T1000 (cell line): ENCODE results near the gene AGBL3.

ENCODE experiments used
- DNase-seq: peaks from one replicate; lab custom pipeline; 2025; ENCODE audit warnings: mixed read lengths; lab: John Stamatoyannopoulos, UW

Gene AGBL3

DNA sequence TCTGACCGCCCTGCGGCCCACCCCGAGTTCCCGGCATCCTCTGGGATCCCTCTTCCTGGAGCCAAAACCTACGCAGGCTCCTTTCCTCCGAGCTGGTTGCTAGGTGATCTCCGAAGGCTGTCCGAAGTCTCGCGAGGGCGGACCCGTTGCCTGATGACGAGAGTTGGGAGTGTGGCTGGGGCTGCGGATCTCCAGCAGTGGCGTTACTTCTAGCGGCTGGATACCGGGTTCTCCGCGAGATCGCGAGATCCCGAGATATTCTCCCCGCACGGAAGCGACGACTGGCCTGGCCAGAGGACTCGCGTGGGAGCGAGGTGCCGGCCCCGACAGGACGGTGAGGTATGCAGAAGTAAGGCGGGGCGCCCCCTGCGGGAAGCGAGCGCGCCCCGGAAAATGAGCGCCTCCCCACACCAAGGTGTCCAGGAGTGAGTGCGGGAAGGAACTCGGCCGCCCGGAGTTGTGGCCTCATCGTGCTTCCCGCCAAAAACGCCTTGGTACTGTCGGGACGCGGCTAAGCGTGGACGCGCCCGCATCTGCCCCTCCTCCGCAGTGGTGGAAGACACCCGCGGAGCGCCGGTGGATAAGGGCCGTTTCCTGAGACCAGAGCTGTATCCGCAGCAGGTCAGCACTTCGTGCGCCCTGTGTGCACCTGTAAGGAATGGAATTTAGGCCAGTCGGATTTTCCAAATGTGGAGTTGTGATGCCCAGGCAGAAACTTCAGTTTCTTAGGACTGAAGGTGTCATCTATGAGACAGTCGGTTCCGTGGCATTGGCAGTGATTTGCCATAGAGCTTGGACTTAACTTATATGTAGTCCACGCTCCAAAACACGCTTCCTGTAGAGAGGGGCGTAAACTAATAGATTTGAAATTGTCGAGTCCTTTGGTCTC is at the start of gene AGBL3:
AGBL3 (plus strand) TSS at position 146 of the 889 bp plus-strand sequence. CDS start 1,426 bp downstream, outside the sequence.
- DNase-seq, result peak; percentile 79

DNA sequence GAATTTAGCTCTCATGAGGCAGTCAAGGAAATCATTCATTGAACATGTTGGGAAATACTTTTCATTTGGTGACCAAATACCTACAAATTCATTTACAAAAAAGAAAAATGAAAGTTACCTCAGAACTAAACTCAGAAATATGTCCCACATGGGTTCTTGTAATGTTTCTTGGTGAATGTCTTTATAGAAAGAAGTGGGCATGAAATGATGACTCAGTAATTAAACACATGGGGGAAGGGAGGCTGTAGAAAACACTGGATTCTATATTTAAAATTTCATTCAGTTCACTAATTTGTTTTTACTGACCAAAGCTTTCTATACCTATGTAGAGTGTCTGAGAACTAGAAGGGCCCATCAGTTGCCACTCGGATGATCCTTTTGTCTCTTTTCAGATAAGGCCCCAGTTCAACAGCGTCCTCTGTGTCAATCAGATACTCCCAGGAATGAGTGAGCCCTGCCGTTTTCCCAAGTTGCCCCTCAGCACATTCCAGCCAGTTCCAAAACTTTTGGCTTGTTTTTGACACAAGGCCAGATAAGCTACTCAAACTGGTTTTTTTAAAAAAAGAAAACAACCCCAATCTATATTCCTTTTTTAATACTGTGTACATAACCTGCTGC is 49.3 kb upstream of the AGBL3 start:
- DNase-seq, result no peak

DNA sequence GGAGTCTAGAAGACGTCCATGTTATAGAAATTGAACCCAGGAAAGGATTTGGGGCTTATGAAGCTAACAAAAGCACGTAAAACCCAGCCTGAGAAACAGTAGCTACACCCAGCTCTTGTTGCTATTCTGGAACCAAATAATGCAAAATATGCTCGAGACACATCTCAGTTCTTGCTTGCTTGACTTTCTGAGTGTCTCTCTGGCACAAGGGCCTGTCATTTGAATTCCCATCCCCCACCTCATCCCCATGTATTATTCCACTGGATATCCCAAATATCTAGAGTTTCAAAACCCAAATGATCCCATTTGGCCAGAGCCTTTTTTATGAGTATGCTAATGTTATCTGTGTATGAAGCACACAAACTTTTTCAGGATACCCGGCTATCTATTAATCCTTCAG is 48.2 kb upstream of the AGBL3 start:
- no peak for DNase-seq

DNA sequence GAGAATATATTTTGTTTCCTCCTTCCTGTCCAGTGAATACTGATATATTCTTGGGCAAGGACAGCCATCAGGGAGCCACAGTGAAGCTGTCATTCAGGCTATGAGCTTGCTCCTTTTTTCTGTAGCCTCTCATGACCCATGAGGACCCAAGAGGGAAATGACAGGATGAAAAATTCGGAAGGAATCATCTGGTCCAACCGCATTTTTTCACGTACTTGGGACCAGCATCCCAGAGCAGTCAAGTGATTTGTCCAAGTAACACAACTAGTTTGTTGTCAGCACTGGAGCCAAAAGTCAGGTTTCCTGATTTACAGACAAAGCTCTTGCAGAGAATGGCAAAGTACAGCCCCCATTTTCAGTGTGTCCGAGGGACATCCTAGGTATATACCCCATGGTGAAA is 47.2 kb upstream of the AGBL3 start:
- no peak for DNase-seq

DNA sequence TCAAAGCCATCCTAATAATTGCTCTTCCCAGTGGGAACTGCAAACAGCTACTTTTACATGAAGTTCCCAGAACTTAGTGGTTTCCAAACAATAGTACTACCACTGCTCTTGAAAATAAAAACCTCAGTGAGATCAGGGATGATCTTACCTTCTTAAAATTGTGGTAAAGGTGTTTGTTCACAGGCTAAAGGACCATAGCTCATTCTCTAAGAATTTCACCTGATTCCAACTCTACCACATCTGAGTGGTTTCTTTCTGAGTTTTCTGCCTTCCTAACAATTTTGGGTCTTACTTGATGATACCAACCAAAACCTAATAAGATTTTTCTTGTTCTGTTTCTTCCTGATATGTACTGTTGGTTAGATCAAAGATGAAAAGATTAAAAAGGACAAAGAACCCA is 45.6 kb upstream of the AGBL3 start:
- no peak for DNase-seq

DNA sequence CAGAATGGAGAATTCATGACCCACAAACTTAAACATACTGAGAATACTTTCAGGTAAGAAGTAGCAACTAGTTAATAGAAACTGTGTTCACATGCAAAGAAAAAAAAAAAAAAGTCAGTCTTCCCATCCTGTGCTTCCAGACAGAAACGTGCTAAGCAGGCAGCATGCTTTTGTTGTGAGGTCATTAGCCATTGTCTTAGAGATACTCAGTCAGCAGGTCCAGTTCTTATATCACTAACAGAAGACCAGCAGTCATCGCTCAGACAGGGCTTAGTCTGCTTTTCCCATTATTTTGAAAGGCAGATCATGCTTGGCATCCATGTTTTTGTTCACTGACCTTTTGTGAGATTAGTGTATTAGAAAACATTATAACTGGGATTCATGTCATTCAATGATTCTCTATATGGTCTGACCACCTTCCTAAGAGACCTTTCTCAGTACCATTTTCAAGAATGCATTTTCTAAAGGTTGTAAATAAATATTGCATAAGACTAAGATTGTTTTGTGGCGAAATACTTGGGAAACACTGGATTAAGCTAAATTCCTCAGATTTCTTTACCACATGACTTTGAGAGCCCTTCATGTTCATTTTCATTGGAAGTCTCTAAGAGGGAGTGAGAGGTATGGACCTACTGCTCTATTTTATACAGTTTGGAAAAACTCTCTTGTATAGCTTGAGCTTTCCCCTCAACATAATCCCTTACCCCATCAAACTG is 45.0 kb upstream of the AGBL3 start:
- DNase-seq, result no peak

DNA sequence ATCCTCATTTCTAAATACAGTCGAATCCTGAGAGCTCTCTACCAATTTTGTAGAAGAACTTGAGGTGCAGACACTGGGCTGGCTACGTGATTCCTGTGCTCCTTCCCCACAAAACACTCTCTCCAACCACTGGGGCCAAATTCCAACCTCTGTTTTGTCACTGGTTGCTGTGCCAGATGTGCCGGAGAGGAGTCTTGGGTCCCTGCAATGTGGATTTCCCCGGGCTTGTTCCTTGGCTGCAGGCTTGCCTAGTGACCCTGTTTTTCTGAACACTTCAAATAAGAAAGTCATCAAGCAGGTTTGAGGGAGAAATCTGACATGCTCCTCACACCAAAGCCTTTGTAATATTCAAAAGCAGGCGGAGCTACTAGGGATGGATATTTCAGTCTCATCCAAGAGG is 44.4 kb upstream of the AGBL3 start:
- DNase-seq, result no peak

DNA sequence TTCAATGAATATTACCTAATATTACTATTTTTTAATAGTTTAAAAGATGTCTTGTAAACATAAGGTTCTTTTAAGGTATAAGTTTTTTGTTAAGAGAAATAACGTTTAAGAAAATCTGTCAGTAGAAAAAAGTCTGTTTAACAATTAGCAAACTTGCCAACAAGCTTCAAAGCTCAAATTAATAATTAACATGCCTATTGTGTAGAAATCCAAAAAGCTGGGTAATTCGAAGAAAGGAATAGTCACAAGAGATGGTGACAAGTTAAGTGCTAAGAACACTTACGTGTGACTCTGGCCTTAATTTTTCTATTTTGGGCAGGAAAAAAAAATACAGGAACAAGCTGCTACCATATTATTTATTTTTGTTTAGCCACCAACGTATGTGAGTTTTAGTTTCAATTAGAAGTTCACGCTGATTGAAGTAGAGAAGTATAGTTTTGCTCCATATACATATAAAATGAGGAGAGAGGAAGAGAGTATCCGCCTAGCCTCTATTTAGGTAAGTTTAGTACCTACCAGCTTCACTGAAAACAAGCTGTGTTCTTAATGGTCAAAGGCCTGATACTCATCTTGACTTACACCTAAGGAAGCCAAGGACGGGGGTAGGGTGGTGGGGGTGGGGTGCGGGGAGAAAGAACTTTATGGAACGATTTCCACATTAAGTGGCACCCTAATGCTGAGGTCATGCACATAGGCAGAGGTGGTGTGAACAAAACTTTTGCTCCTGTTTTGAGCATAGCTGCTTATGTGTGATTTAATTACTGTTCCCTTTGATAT is 43.4 kb upstream of the AGBL3 start:
- DNase-seq, result no peak

DNA sequence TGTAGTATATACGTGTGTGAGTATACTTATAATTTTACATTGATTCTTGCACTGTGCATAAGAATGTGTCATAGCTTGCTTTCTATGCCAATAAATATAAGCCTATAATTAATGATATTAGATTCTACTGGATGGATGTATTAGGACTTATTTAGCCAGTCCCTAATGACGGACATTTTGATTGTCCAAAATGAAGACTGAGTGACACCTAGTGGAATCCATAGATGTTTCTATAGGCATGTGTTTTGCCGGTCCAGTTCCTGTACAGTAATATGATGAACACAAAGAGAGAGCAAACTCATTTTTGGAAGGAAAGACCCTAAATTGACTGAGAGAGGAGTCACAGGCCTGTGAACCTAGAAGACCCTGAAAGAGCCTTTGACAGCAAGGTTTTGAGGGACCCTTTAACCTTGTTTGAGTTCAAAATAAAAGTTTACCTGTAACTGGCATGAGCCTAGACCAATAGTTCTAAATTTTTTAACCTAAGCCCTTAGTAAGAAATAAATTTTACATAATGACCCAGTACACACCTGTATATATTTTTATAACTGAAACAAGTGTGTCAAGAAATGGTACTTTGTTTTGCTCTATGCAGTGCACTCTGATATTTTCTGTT is 42.4 kb upstream of the AGBL3 start:
- no peak for DNase-seq

DNA sequence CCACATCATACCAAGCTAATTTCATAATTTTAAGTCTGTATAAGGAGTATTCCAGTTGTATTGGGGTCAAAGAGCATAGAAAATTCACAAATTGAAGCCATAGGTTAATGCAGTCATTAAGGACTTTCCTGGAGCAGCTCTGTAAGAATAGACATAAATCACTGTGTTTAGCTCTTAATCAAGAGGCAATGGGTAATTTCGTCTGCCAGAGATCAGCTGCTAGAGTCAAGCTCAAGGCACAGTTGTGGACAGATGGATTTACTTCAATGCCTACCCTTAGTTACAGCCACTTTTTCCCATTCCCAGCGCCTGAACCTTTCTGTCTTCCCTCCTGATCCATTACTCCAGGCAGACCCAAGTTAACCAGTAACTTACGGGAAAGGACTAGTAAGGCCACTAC is 40.6 kb upstream of the AGBL3 start:
- no peak for DNase-seq

DNA sequence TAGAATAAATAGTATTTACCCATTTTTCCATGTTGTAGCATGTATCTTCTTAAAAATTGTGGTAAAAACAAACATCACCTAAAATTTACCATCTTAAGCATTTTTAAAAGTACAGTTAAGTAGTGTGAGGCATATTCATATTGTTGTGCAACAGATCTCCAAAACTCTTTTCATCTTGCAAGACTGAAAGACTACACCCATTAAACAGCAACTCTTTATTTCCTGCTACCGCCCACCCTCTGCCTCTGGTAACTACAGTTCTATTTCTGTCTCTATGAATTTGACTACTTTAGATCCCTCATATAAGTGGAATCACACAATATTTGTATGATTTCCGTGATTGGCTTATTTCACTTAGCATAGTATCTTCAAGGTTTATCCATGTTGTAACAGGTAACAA is 40.0 kb upstream of the AGBL3 start:
- DNase-seq, result no peak

DNA sequence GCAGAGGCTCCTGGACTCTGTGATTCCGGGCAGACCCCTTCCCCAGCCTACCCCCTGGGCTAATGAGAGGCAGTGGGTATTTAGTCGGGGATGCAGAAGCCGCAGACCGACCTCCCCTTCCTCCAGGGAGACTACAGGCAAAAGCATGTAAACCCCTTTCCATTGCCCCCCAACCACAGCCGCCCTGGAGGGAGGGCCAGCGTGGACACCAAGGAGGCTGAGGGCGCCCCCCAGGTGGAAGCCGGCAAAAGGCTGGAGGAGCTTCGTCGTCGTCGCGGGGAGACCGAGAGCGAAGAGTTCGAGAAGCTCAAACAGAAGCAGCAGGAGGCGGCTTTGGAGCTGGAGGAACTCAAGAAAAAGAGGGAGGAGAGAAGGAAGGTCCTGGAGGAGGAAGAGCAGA is 39.0 kb upstream of the AGBL3 start:
- no peak for DNase-seq

DNA sequence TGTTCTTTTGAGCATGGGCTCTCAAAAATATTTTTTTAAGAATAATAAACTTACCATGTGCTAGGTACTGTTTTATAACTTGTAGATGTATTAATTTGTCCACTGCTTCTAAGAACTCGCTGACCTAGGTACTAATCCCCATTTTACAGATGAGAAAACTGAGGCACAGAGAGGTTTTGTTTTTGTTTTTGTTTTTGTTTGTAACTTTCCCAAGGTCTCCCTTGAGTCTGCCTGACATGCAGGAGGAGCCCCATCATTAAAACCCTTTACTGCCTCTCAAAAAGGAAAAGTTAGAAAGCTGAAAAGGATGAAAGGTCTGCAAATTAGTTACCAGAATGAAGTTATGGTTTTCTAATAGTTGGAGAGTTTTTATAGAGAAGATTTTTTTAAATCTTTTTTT is 38.5 kb upstream of the AGBL3 start:
- no peak for DNase-seq

DNA sequence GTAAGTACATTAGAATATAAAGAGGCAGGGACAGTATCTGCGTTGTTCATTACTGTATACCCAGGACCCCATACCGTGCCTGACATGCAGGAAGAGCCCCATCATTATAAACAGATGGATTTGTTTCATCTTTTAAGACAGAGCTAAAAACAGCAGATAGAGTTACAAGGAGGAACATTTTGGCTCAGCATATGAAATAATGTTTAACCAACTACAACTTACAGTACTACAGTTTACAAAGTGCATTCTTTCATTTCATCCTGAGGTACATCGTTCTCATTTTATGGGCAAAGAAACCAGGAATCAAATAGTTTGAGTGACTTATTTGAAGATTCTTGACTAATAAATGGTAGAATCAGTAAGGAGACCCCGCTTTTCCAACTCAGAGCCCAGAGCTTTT is 38.1 kb upstream of the AGBL3 start:
- no peak for DNase-seq

DNA sequence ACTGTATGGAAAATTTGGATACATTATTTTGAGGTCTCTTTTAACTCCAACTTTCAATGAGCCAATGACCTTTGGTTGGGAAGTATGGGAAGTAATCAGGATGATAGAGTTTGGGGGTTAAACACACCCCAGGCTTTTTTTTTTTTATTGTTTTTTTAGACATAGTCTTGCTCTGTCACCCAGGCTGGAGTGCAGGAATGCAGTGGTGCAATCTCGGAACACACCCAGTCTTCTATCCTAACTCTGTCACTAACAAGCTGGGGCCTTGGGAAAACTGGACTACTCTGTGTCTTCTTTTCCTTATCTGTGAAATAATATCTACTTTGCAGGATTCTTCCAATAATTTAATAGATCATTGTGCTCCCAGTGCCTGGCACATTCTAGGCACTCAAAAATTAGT is 37.6 kb upstream of the AGBL3 start:
- DNase-seq, result no peak

DNA sequence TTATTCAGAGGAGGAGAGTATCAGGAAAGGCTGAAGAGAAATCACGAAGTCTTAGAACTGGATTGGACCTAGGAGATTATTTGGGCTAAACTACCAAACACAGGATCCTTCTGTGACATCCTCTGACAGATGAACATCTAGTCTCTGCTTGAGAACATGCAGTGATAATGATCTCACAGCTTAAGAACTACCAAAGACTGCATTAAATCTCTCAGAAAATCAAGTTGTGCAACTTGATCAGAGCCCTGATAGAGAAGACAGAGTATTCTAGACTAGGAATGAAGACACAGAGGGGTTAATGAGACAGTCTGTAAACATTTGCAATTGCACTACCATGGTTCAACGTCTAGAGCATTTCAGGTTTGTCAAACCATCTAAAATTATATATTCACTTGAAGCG is 37.1 kb upstream of the AGBL3 start:
- DNase-seq, result no peak

DNA sequence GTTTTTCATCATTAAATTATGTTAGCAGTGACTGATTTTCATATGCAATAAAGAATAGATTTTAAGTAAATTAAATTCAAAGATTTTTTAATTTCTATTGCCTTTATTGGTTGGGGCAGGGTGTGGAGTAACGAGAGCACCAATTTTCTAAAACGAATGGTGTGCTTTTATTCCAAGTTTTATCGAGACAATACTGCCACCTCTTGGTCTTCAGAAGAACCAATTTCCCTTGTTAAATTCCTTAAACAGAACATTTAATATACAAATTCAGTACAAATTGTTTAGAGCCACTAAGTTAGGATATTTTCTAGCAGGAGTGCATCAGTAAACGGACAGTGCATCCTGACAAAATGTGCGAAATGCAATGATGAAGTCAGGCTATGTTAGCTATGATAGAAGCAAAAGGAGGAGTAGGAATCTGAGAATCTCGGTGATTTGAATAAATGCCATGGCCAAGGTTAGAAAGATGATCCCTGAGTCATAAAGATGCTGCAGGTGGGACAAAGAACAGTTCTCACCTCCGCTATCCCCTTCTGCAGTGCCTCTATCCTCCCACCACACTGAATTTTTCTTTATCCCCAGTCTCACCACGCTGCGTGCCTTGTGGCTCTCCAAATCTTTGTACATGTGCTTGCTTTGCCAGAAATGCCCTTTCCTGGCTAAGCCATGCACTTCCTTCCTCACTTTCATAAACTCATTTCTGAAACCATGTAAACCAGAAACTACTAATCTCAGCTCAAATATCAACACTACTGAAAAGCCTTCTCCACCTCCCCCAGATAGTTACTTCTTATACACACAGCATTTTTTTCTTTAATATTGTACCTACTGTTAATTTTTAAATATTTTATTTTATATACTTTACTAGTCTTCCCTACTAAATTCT is 31.9 kb upstream of the AGBL3 start:
- no peak for DNase-seq

DNA sequence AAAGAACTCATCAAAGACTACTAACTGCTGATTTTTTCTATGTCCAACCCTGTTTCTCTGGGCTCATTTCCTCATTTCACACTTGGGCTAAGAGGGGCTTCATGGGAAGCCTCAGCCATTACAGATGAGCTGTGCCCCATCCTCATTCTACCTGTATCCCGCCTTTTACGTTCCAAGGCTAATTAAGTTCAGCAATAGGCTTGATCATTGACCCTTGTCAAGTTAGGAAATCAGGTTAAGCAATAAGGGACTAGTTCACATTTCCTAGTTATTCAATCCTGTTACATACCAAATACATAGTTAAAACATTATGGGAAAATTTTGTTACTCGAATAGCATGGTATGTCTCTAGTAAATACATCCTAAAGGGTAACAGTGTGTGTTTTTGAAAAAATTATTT is 29.3 kb upstream of the AGBL3 start:
- DNase-seq, result no peak

DNA sequence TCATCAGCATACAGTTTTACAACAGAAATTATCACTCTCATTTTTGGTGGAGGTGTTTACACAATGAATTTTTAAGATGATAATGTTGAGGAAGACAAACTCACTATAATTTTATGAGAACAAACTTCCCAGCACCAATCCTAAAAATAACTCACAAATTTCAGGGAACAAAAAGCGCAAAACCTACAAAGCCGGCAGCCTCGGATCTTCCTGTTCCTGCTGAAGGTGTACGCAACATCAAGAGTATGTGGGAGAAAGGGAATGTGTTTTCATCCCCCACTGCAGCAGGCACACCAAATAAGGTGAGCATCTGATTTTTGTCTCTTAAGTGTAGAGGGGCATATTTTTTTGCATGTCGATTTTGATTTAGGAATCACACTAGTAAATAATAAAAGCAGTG is 26.5 kb upstream of the AGBL3 start:
- DNase-seq, result no peak

DNA sequence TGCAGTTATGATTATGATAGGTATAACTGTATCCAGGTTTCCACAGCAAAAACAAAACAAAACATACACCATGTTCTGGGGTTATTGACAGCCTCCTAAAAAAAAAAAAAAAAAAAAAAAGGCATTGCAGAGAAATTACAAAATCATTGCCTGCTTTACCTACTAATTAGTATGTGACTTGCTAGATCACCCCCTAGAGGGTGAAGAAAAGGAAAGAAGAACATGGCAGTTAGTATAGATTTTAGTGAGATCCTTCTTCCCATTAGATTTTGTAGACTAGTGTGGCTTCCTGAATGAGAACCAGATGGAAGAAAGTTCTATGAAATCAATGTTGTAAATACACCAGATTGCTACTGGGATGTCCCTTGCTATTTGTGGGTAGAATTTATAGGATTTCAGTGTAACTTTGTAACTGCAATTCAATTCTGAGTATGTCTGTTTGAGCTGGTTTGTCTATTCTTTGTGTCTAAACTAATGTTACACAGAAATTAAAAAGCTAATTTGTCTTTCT is 24.0 kb upstream of the AGBL3 start:
- DNase-seq, result no peak

DNA sequence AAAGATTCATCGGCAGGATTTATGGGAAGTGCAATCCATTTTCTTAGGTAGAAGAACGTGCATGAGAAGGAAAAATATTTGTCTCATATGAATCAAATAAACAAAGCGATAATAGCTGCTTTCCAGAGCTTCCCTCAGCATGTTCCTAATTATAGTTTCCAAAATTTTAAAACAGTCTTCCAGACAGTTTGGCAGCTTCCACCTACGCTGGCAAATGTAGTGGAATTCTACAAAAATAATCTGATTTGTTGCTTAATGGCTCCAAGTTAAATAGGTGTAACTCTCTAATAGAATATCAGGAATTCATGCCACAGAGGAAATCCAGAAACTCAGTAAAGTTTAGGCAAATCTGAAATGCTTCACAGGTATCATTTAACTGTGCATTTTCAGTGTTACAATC is 23.3 kb upstream of the AGBL3 start:
- DNase-seq, result no peak
